ENCODE data around the gene ONECUT2.

Gene ONECUT2

DNA sequence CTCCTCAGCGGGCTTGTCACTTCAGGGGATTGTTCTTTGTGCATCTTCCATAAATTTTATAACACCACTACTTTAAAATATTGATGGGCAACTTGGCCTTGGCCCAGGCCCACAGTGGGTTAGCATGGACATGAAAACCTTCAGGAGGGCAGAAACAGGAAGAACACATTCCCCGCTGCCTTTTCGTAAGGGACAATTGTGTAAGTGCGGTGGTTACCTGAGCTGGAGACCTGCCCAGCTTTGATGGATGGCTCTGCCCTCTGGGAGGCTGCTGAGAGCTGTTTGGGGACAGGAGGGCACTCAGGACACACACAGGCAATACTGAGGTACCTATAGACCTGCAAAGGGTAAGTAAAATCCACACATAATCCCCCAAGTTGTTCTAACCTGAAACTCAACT, 104.5 kb downstream of the ONECUT2 start:
- DNase-seq = no peak
- no peak for TF ChIP-seq POLR2A (IDR thresholded peaks at IDR 0.05; ENCODE audit: low read length)
- no peak for TF ChIP-seq GATA1 (IDR thresholded peaks at IDR 0.05; ENCODE audit: low read depth, low read length)

Measured in erythroblast (primary cell).